Activated gamma-delta T cell treated with anti-CD3 and anti-CD28 coated beads, Interleukin-2, amount 50 U/mL, for 16 hours (primary cell): ENCODE measurements around the gene TGM5.
"Not testable (repeated sequence)": the region's sequence is repeated elsewhere in the genome, so short reads cannot be mapped to it uniquely, and the experiment has no call there.

Experiments
- DNase-seq: peaks from one replicate; pipeline ENCODE4 v3.0.0-alpha.2; 2020; ENCODE audit warnings: low read depth

TGM5 gene

DNA sequence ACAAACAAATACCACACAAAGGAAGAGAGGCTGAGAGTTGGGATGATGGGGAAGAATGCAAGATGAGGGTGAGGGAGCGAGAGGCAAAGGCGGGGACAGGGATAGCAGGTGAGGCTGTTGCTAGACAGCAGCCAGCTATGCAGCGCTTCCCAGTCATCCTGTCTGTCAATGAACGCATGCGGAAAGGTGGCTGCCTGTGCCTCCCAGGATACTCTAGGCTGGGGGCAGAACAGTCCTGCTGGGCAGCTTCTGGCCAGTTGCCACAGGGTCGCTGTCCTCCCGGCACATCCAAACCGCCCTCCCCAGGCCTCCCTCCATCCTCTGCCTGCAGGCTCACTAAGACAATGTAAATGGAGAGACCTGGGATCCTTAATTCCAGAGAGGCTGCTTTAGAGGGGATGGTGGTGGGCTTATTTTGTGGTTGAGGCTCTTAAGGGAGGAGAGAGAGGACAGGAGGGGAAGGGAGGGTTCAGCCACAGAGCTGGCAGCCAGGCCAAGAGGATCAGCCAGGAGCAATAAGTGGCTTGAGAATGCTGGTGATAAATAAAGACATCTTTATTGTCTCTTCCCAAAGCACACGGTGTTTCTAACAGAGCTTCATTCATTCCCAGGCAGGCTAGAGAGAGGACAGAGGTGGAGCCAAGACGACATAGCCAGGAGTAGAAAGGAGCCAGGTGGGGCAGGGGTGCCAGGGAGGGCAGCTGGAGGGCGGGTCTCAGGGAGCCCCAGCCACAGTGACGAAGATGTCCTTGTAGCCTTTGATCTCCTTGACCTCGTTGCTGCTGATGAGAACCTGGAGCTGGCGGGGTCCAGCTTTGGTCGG, 9.2 kb upstream of the TGM5 start:
- no peak for DNase-seq

DNA sequence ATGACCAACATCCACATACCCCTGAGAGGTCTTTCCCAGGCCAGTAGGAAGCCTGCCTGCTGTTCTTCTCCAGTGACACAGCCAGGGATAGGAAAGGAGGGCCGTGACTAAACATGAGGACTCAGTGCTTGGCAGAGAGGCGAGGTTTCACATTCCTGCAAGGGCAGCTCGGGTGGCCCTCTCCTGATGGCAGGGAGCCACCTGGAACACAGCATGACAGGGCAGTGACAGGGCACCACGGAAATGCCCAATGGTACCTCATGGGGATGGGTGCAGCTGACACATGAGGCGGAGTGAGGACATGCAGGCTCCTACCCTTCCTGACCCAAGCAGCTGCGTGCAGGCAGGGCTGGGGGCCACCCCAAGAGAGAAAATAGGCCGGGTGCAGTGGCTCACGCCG, 7.4 kb upstream of the TGM5 start:
- DNase-seq: no peak

DNA sequence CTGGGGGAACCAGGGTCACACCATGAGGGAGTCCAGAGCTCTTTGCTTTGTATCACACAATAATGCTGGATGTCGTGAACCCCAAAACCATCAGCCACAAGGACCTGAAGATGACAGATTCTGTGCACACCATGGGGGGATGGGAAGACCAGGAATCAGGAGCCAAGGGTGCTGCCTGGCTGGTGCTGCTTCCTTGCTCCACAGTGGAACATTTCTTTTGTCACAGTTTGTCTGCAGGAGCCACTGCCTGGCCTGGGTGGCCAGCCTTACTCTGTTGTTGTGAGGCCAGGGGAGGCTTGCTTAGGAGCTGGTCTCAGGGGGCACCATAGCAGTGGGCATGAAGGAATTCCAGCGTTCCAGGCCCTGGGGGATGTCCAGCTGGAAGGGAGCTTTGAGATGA, 6.5 kb upstream of the TGM5 start:
- DNase-seq: no peak

DNA sequence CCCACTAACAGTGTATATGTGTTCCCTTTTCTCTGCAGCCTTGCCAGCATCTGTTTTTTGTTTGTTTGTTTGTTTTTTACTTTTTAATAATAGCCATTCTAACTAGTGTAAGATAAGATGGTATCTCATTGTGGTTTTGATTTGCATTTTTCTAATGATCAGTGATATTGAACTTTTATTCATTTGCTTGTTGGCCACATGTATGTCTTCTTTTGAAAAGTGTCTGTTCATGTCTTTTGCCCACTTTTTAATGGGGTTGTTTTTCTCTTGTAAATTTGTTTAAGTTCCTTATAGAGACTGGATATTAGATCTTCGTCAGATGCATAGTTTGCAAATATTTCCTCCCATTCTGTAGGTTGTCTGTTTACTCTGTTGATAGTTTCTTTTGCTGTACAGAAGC, 5.2 kb upstream of the TGM5 start:
- not testable (repeated sequence) for DNase-seq

DNA sequence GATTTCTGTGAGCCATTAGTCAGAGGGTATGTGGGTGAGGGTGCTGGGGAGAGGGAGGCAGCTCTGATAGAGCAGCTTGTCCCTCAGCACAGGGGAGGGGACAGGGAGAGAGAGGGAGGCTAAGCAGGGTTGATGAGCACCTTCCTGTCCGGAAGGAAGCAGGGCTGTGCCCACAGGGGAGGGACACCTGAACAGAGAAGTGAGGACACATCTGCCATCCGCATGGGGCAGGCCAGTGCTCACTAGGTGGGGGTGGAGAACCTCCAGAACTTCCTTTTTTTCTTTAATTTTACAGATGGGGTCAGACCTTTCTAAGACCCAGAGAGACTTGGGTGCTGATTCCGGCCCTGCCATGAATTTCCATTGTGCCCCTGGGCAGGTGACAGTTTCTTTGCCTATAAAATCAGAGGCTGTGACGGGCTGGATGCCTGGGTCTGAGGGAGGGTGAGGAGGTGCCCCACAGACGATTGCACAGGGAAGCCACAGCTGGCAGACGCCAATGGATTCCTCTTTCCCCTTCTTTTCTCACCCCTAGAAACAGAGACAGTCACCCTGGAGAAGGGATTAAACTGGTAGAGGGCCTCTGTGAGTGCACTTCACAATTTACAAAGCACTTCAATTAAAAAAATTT, 4.1 kb upstream of the TGM5 start:
- no peak for DNase-seq

DNA sequence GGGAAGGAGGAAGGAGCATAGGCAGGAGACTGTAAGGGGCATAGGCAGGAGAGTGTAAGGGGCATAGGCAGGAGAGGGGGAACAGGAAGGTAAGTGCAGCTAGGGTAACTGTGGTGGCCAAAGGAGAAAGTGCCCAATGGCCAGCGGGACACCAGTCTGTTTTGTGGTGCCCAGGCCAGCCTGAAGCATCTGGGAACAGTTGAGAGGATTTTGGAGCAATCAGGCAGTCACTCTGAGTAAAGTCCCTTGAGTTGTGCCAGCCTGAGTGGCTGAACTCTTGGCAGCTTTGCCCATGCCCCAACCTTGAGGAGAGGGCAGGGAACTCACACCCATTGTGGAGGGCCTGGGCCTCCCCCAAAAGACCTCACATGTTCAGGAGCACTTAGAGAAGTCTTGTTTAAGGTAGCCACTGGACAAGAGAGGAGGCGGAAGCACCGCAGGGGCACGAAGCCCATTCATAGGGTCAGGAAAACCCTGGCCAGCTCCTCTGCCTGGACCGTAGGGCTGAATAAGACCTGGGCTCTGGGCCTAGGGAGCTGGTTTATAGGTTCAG, 3.5 kb upstream of the TGM5 start:
- no peak for DNase-seq

DNA sequence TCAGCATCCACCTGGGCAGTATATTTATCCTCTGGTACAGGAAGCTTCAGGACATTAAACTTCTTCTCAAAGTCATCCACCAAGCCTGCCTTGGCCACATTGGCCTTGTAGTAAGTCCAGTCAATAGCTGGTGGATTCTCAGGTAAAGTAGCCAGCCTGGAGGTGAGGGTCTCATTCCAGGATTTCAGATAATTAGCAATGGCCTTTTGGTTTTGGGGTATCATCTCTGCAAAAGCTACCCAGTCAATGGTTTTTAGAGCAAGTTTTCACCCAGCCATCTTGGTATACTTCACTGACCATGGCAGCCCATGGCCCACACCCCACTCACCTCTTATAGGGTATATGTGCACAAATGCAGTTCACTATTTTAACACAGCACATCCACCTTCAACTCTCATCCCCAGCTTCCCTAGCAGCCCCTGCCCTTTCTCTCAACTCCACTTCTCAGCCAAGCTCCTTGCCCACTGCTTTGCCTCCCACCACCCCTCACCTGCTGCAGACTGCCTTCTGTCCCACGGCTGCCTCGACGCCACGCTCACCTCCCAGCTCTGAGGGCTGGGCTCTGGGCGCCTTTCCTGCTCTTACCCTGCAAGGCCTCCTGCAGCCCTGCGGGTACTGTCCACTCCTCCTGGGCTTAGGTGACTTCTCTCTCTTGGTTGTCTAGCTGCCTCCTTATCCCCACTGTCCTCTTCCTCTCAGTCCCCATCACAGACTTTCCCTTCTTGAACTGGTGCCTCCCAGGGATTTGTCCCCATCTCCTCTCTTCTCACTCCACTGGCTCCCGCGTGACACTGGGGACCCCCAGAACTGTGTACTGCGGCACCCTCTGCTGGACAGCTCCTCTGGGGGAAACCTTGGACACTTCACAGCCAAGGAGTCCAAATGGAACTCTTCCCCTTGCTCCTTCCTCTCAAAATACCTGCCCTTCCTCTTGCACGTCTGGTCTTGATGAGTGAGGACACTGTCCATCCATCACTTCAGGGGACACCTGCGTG, 1.7 kb upstream of the TGM5 start:
- DNase-seq: no peak

DNA sequence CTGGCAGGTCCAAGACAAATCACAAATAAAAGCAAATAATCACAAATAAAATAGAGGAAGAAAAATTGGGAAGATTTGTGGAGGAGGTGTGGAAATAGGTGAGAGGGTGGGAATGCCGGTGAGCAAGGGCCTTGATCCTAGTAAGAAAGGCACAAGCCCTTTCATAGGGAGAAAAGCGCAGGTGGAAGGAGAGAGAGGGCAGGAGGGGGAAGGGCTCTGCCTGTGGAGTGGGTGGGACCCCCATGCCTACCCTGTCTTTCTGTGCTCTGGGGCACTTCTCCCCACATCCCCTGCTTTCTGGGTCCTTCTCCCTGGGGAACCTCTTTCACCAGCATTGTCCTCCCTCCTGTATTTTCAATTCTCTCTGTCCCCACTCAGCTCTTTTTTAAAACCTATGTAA, 711 bp upstream of the TGM5 start:
- no peak for DNase-seq

DNA sequence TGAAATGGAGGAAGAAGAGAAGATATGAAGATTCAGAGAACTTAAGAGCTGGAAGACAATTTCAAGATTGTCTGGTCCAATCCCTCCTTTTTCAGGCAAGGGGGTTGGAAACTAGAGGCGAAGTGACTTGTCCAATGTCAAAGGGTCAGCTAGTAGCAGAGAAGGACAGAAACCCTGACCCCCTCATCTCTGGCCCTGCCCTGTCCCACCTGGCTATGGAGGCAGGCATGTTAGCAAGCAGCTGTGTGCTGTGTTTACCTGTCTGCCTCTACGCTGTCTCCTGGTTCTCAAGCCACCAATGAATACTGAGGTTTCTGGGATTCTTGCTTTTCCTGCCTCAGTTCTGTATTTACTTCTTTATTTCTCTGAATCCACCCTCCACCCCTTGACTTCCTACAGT, 342 bp downstream of the TGM5 start:
- DNase-seq: no peak

DNA sequence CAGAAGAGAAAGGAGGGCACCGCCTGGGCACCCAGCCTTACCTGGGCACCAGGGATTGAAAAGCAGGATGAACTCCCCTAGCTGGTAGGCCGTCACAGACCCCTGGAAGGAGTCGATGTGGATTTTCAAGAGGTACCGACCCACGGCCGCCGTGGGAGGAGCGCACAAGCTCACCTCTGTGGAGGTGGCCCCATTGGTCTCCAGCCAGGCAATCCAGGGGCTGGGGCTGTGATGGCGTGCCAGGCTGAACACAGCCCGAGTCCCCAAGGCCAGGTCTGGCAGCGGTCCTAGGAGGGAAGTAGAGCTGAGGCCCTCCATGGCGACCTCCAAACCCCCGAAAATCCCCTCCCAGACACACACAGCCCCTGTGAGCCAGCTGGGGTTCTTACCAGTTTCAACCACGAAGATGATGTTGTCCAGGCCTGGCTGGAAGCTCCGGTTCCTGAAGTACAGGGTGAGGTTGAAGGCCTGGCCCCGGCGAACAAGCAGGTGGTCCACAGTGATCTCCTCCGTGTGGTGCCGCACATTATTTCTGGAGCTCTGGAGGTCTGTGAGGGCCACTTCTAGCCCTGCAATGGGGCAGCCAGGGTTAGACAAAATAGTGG, 6.6 kb downstream of the TGM5 start:
- DNase-seq: no peak

DNA sequence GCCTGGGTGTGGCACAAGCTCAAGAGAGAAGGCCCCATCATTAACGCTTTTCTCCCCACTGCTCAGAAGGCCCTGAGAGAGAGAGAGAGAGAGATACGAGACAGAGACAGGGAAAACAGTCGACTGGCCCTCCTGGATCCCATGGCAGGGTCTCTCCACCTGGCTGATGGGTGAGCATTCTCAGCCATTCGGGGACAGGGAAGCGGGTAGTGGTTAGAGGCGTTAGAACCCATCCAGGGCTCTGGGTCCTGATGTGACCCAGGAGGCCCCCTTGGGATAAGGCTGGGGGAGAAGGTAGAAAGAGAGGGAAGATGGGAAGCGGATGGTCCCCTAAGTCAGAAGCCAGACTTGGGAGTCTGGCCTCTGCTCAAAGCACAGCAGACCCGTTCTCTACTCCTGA, 7.9 kb downstream of the TGM5 start:
- DNase-seq: no peak

DNA sequence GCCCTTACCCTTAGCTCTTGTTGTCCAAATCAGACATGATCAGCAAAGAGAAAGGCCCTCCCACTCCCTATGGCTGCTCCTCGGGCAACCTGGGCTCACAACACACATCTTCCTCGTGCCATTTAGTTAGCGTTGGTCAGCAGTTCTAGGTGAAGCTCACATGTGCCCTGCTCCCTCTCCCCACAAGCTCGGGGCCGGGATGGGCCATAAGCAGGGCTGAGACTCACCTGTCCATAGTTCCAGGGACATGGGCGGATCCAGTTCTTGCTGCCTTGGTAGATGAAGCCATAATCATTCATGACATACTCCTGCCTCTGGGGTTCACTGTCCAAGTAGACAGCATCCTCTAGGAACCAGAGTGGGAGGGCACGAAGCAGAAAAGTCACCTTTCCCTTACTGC, 10.4 kb downstream of the TGM5 start:
- DNase-seq: no peak

DNA sequence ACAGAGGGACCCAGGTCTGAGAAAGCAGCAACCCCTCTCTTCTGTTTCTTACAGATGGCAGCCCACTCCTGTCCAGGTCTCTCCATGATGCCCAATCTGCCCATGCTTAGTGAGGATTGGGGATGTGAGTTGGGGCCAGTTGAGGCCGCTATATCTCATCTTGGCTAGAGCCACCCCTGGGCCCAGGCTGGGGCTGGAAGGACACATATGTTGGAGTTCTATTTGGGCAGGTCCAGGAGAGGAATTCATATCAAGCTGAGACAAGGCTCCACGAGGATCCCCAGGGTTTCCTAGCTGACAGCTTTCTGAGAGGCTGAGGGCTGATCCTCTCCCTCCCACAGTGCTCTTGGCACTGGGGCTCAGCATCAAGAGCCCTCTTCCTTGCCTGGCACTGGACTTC, 11.4 kb downstream of the TGM5 start:
- no peak for DNase-seq

DNA sequence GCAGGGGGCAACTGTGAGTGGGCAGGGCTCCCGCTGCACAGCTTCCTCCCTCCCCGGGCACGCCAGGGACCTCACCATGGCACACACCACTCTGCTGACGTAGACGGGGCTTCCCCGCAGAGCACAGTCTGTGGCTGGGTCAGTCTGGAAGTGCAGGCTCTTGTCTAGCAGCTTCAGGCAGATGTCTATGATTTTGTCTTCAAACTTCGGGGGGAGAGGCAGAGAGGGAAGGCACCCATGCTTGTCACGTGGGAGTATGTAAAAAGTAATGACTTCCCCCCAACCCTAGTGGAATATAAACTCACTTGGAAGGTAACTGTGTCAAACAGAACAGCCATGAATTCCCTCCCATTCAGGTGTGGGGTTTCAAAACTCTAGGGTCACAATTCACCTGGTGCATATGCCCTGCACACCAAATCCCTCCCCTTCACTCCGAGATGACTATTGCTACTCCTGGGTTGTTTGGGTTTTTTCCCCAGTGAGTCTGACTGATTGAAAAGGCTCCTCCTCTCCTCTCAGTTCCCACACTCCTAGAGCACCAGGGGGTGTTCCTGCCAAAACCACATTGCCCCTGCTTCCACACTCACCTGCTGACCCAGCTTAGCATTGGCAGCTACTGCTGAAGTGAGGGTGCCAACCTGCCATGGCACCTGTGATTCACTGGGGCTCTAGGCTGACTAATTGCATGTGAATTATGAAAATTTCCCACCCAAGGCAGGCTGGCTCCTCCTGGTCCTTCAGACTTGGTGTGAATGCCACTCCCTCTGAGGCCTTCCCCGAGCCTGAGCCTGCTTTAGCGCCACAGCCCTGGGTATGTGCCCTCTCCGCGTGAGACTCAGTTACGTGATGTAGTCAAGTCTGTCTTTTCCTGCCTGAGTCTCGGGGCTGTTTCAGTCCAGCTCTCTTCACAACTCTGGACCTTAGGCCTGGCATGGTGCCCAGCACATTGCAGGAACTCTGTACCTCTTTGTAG, 13.0 kb downstream of the TGM5 start:
- no peak for DNase-seq

DNA sequence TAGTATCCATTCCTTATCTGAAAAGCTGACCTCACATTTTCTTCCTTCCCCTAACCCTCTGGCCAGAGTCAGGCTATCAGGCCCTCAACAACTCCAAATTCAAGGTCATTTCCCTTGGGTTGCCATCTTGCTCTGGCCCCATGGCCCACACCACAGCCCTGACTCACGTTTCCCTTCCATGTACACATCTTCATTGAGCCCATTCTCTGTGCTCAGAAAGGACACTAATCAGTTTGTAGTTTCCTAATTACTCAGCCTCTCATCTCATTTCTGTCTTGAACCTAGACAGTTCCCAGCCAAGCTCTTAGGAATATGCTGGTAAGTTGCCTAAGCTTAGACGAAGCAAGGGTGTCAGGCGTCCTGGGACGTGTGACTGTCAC, 14.9 kb downstream of the TGM5 start:
- no peak for DNase-seq

DNA sequence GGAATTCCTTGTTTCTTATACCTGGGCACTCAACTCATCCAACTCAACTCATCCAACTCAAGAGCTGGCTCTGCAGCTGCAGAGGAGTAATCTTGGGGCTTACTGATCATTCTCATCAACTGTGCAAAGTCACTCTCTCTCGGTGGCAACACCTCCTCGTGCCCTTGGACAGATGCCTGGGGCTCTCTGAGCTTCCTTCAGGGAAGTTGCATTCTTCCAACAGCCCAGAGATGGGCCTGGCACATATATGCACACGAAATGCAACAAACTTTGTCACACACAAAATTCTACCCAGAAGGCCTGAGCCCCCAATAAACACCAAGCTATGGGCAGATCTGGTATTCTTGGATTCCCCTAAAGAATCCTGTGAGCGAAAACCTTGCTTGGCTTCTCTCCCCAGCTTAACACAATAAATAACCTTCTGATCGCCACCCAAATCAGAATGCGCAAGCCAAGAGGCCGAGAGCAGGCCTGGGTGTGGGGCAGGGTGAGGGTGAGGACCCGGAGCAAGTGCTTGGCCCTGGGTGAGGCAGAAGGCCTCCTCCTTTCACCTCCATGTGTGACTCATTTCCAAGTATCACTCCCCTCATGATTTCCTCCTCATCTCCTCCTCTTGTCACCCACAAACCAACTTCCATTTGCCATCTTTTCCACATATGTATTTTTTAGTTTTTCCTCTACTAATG, 15.4 kb downstream of the TGM5 start:
- DNase-seq: no peak

DNA sequence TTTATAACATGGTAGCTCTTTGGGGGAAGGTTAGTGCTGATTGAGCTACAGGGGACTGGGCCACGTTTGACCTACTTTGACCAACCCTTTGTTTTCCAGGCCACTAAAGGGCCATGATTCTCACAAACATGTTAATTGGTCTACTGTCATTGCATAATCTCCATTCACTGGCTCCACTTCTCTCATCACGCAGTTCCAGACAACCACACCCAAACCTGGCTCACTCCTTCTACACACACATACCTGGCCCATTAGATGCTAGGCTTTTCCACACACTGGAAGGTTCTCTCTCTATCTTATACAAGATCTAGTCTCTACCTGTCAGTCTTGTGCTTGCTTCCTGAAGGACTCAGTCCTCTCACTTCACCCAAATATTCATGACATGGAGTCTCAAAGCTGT, 15.9 kb downstream of the TGM5 start:
- no peak for DNase-seq

DNA sequence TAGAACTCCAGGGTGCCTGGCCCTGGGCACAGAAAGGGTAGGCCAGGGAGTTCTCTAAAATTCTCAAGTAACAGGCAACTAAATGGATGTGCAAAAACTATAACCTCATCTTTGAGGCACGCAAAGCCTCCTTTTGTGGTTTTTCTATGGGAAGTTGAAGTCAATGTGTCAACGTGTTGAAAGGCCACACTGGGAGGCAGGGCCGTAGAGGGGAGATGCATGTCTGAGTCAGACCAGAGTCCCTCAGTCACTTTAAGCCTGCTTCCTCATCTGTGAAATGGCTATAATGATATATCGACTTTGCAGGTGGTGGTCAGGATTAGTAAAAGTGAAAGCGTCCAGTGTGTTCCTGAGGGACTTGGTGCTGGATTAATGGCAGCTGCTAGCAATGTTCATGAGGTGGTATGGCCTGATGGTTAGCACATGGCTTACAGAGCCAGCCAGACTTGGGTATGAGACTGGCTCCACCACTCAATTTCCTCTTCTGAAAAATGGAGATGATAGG, 17.0 kb downstream of the TGM5 start:
- DNase-seq: no peak

DNA sequence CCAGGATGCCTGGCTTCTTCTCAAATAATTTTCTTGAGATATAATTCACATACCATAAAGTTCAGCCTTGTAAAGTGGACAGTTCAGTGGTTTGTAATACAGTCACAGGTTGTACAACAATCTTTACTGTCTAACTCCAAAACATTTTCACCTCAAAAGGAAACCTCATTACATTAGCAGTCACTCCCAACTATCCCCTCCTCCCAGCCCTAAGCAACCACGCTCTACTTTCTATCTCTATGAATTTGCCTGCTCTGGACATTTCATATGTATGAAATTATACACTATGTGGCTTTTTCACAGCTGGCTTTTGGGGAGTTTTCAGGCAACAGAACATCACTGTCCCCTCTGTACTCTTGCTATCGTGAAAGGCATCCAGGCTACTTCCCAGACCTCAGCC, 17.5 kb downstream of the TGM5 start:
- DNase-seq: no peak

DNA sequence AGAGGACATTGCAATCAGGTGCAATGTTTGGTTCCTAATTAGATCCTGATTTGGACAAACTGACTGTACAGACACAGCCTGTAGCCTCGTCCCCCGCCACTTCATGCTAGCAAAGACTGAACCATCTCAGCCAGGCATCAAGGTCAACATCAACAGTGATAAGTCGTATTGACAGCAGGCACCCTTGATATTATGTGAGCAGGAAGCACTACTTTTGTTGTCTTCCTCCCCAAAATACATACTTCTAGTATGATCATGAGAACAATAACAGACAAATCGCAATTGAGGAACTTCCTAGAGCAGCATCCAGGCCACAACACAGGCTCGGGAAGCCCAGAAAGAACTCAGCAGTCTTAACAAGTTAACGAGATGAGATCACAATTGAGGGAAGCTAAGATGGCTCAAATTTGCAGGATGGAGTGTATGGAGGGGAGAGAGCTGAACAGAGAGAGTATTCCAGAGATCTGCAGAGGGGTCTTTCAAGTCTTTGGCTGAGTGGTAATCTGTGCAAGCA, 20.4 kb downstream of the TGM5 start:
- no peak for DNase-seq
